Right lung (tissue), 5 donors: ENCODE data around the gene COLGALT1. TPM values are rescaled to one million over a fixed set of nuclear protein-coding genes. Genes with fewer than 3 reads are reported as not detected.
"Not testable (repeated sequence)": the region's sequence is repeated elsewhere in the genome, so short reads cannot be mapped to it uniquely, and the experiment has no call there.

Source experiments
- DNase-seq, 2 donors: peaks; one replicate each; pipeline ENCODE4 v3.0.0-alpha.2; 2013
- polyA plus RNA-seq, 5 donors: library from polyadenylated mRNA; unstranded; fragments of 120-200 nt; gene quantifications; one replicate each; pipeline versions ENCODE4 v1.2.1 to v1.2.3, GENCODE V29; 2013; ENCODE audit warnings: inconsistent platforms in 1 of 5, low replicate concordance in 1 of 5; ENCODE audit not compliant: insufficient read length in 5 of 5, insufficient read depth in 1 of 5

The COLGALT1 gene
- polyA plus RNA-seq, 5 donors: 51.9 to 71.3 (median 63.0) TPM

DNA sequence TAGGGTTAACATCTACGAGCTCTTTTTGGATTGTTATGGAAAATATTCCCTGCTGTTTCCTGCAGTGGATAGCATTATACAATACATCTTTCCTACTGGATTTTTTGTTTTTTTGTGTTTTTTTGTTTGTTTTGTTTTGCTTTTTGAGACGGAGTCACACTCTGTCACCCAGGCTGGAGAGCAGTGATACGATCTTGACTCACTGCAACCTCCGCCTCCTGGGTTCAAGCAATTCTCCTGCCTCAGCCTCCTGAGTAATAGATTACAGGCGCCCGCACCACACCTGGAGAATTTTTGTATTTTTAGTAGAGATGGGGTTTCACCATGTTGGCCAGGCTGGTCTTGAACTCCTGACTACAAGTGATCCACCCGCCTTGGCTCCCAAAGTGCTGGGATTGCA, 29.9 kb downstream of the COLGALT1 start:
- DNase-seq: not testable (repeated sequence)

GRCh38 chr19:17590866-17591265, 35.4 kb downstream of the COLGALT1 start:
- DNase-seq: no peak

- DNase-seq: not testable (repeated sequence)
Measured at GRCh38 chr19:17594296-17594695, 38.8 kb downstream of the COLGALT1 start.

DNA sequence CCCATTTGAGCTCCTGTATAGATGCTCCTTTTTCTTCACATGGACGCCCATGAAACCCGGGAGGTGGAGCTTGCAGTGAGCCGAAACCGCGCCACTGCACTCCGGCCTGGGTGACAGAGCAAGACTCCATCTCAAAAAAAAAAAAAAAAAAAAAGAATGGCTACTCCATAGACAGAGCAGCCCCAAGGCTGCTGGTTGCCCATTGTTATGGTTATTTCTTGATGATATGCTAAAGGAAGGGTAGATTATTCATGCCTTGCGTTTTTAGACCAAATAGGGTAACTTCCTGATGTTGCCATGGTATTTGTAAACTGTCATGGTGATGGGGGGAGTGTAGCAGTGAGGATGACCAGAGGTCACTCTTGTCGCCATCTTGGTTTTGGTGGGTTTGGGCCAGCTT, 42.6 kb downstream of the COLGALT1 start:
- not testable (repeated sequence) for DNase-seq

GRCh38 chr19:17598953-17599352, 43.5 kb downstream of the COLGALT1 start:
- DNase-seq: no peak

DNA sequence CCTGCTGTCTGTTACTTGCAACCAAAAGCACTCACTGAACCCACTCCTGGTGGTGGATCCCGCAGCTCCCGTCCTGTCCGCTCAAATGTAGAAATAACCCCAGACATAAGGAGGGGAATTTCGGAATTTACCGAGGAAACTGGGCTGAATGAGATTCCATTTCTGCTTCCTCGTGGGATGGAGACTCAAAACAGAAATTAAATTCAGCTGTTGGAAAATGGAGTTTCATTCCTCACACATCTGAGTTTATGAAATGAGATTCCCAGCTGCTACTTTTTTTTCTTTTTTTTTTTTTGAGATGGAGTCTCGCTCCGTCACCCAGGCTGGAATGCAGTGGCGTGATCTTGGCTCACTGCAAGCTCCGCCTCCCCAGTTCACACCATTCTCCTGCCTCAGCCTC, 44.3 kb downstream of the COLGALT1 start:
- DNase-seq: no peak

- no peak for DNase-seq
Measured at GRCh38 chr19:17601683-17602082, 46.2 kb downstream of the COLGALT1 start.

- no peak for DNase-seq
Measured at GRCh38 chr19:17602217-17602616, 46.8 kb downstream of the COLGALT1 start.

DNA sequence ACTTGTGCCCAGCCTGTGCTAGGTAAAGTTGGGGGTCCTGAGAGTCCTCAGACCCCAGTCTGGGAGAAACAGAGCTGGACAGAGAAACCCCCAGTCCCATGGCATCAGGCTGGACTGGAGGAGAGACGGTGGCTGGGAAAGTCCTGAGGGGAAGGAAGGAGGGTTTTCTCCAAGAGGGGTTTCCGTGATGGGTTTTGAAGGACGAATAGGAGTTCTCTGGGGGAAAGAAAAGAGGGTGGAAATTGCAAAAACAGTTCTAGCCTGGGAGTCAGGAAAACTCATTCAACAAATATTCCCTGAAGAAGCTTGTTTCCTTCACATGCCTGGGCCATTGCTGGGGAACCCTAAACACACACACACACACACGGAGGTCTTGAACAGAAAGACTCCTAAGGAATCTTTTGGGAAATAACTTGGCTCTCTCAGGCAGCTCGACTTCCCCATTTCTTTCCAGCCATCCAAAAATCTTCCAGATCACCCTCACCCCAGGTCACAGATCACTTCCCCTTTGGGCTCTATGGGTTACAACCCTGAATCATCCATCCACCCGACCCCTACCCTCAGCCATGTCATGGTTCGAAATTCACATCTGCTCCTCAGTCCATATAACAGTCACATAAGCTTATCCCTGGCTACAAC, 47.5 kb downstream of the COLGALT1 start:
- no peak for DNase-seq

DNA sequence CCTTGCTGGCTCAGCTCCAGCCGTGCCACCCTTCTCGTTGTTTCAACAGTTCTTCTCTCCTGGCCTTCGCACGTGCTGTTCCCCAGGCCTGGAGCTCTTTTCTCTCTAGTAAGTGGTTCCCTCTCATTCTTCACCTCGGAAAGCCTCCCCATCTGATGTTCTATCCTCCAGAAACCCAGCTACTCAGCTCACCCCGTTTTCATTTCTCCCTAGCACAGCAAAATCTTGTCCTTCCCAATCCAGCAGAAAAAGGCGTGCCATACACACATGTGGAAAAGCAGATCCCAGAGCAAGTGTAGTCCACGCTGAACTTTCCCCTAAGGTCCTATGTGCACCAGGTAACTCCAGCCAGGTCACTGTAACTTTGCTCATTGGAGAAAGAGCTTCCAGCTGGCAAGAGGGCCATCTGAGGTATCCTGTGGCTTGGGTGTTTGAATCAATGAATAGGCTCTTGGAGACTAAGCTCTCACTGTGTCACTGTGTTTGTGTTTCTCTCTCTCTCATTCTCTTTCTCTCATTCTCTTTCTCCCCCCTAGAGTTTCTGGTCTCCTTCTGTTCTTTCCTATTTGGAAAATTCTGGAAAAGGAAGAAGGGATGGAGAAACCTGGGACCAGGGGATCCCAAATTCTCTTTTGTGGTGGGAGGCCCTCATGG, 49.0 kb downstream of the COLGALT1 start:
- no peak for DNase-seq

- no peak for DNase-seq
Measured at GRCh38 chr19:17605117-17605516, 49.7 kb downstream of the COLGALT1 start.

GRCh38 chr19:17605761-17606589, 50.5 kb downstream of the COLGALT1 start:
- DNase-seq: peak; percentile 49 to 57

DNA sequence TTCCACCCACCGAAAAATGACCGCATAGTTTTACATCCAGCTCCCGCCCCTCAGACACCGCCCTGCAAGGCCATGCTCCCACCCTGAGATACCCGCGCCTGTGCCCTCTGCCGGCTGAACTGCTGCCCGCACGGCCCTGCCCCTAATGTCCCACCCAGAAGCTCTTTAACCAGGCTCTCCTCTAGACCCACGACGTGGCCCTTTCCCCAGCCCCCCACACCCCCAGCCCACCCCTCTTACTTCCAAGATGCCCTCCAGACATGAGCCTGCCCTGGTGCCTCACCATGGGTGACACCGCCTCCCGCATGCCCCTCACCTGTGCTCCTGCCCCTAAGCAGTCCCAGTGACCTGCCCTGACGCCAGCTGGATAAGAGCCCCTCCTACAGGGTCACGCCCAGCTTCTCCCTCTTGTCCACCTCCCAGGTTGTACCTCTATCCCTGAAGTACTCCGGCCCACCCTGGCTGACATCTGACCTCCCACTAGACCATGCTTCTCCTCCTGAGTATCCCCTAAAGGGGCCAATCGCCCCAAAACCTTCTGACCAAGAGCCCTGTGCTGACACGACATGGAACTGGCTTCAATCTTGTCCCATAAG, 51.2 kb downstream of the COLGALT1 start:
- DNase-seq: no peak

DNA sequence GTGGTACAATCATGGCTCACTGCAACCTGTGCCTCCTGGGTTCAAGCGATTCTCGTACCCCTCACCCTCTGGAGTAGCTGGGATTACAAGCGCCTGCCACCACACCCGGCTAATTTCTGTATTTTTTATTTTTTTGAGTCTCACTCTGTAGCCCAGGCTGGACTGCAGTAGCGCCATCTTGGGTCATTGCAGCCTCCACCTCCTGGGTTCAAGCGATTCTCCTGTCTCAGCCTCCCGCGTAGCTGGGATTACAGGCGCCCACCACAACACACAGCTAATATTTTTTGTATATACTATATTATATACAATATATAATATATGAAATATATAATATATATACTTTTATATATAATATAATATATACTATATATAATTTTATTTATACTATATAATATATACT, 52.5 kb downstream of the COLGALT1 start:
- DNase-seq: no peak

DNA sequence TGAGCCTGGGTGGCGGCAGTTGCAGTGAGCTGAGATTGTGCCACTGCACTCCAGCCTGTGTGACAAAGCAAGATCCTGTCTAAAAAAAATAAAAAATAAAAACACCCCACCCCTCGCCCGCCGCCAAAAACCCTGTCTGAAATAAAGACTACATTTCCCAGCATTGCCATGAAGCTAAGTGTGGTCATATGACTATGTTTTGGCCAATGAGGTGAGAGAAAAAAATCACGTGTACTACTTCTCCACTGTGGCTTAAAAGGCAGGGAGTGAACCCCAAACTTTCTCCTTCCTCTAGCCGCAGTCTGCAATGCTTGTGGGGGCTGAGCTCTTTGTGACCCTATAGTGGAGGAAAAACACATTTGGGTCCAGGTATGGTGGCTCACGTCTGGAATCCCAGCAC, 54.9 kb downstream of the COLGALT1 start:
- DNase-seq: no peak

GRCh38 chr19:17611462-17612244, 56.2 kb downstream of the COLGALT1 start:
- DNase-seq: no peak

DNA sequence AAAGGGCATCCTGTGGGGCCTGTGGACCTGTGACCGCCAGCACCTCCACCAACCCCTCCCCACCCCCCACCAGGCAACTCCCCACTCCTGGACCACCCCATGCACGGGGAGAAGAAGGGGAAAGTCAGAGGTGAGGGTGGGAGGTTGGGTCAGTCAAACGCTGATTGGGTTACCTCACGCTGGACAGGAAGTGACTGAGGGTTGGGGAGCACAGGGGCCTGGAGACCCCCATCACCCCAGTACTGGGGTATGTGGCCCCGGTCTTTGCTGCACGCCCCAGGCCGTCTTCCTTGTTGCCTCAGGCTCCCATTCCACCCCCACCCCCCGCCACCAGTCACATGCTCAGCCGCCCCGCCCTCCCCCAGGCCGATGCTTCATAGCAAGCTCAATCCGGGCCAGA, 59.0 kb downstream of the COLGALT1 start:
- DNase-seq: no peak

DNA sequence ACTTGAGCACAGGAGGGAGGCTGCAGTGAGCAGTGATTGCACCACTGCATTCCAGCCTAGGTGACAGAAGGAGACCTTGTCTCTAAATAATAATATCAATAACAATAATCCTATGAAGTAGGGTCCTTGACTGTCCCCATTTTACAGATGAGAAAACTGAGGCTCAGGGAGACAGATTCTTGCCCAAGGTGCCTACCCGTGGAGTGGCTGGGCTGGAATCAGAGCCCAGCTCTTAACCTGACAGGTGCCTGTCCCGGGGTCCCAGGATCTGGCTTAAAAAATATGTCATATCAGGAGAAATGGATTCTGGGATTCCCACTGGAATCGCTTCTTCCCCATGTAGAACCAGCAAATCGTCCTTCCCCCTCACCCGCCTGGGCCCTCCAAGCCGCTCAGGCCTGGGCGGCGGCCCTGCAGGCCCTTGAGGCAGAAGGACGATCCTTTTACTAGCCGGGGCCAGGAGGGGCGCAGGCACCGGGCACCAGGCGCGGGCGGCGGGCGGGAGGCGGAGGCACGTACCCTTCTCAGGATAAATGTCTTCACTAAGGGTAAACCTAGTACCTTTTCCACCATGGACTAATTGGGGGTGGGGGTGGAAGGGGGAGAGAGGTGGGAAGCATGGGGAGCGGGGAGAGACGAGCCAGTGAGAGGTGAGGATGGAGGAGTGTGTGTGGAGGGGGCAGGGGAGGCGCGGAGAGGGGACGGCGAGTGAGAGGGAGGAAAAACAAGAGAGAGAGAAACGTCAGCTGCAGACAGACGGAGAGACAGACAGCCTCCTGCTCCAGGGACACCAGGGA, 60.6 kb downstream of the COLGALT1 start:
- no peak for DNase-seq

DNA sequence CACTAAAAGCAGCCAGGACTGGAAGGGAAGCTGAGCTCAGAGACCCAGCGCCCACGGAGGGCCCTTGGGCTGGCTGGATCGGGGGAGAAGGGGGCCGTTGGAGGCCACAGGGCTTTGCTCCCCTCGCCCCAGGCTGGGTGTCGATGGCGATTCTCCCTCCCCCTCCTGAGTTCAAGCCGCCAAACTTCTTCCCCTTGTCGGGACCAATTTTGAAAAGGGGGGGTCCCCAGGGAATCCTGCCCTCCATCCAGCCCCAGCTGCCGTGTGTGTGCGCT, 61.2 kb downstream of the COLGALT1 start:
- DNase-seq: no peak

- no peak for DNase-seq
Measured at GRCh38 chr19:17616961-17617806, 61.7 kb downstream of the COLGALT1 start.
